ENCODE results near the gene MRPS27. TPM values are rescaled to one million over a fixed set of nuclear protein-coding genes. Genes with fewer than 3 reads are reported as not detected.

Gene MRPS27
- polyA plus RNA-seq (2012; ENCODE audit: insufficient read length, low read depth) = 32.7 TPM

DNA sequence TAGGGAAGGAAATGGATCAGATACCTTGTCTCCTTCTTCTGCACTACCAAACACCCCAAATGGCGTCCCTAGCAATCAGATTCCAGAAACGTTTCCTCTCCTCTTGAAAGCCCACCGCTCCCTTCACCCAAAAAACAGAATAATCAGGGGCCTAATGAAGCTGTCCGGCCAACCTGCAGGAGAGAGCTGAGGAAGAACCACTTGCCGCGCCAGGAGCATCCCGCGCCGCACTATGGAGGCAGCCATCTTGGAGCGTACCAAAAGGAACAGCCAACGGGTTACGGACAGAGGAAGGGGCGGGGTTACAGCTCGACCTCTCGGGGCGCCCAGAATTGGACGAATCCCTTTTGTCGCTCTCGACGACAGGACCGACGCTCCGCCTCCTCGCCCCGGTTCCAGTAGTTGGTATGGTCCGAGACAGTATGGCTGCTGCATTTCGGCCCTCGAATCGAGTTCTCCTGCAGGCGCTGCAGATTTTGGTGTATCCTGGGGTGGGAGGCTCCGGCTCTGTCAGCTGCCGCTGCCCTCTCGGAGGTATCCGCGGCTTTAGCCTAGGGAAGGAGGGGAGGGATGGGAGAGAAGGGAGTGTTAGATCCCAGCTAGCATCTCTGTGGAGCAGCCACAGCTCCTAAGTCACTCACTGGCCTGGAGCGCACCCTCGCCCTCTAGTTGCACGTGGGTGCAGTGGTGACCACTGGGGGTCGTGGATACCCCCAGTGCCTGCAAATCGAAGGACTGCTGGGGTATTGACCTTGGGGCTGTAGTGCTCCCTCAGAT is at the start of gene MRPS27, which contains the start of gene PTCD2:
Gene MRPS27 (minus strand): TSS at position 265 of the 777 bp plus-strand sequence. CDS start 19 bp downstream, at position 246.
Gene PTCD2 (plus strand): TSS at position 398 of the 777 bp plus-strand sequence. CDS start 10 bp downstream, at position 408.
- TF ChIP-seq SIN3A (IDR thresholded peaks at IDR 0.05; ENCODE audit: borderline replicate concordance, insufficient read depth, low read length) = peak; percentile 23; the same call in 1 of the 2 replicates
- peak; percentile 44 for TF ChIP-seq FOXP2 (optimal IDR thresholded peaks at IDR 0.05; ENCODE audit: borderline replicate concordance, extremely low read depth, extremely low read length, insufficient read depth)
- TF ChIP-seq, protein P1, sequence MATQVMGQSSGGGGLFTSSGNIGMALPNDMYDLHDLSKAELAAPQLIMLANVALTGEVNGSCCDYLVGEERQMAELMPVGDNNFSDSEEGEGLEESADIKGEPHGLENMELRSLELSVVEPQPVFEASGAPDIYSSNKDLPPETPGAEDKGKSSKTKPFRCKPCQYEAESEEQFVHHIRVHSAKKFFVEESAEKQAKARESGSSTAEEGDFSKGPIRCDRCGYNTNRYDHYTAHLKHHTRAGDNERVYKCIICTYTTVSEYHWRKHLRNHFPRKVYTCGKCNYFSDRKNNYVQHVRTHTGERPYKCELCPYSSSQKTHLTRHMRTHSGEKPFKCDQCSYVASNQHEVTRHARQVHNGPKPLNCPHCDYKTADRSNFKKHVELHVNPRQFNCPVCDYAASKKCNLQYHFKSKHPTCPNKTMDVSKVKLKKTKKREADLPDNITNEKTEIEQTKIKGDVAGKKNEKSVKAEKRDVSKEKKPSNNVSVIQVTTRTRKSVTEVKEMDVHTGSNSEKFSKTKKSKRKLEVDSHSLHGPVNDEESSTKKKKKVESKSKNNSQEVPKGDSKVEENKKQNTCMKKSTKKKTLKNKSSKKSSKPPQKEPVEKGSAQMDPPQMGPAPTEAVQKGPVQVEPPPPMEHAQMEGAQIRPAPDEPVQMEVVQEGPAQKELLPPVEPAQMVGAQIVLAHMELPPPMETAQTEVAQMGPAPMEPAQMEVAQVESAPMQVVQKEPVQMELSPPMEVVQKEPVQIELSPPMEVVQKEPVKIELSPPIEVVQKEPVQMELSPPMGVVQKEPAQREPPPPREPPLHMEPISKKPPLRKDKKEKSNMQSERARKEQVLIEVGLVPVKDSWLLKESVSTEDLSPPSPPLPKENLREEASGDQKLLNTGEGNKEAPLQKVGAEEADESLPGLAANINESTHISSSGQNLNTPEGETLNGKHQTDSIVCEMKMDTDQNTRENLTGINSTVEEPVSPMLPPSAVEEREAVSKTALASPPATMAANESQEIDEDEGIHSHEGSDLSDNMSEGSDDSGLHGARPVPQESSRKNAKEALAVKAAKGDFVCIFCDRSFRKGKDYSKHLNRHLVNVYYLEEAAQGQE (IDR thresholded peaks at IDR 0.05; ENCODE audit: insufficient read depth in 1 of 2, low read depth in 2 of 2, low read length in 2 of 2) = peak in 1 of 2 experiments; percentile 59; a peak in 1 of 4 replicates
- TF ChIP-seq POLR2AphosphoS5 (IDR thresholded peaks at IDR 0.05; ENCODE audit: low read depth, low read length) = peak; percentile 93
- no peak; the same call in none of the 2 replicates for TF ChIP-seq TAF1 (IDR thresholded peaks at IDR 0.05; ENCODE audit: borderline replicate concordance, insufficient read depth, low read length)

DNA sequence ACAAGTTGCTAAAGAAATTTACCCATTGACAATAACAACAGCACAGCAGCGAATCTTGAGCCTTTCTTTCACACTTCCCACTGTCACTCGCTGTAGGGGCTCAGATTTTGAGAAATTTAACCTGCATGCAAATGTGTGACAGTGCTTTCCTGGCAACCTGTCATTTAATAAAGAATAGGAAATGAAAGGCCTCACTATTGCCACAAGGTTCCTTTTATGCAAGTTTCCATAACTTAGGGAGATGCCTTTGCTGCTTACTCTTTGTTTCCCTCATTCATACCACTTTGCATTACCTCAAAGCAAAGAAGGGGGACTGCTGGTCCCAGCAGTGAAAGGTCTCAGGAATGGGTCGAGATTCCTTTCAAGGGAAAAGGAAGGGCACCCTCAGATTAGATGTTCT is 49.7 kb upstream of the MRPS27 start:
- TF ChIP-seq TAF1 (IDR thresholded peaks at IDR 0.05; ENCODE audit: borderline replicate concordance, insufficient read depth, low read length) (no peak), SIN3A (IDR thresholded peaks at IDR 0.05; ENCODE audit: borderline replicate concordance, insufficient read depth, low read length) (no peak), POLR2AphosphoS5 (IDR thresholded peaks at IDR 0.05; ENCODE audit: low read depth, low read length) (no peak), FOXP2 (optimal IDR thresholded peaks at IDR 0.05; ENCODE audit: borderline replicate concordance, extremely low read depth, extremely low read length, insufficient read depth) (no peak)
- TF ChIP-seq, protein P1 (IDR thresholded peaks at IDR 0.05; ENCODE audit: insufficient read depth in 1 of 2, low read depth in 2 of 2, low read length in 2 of 2) = no peak

DNA sequence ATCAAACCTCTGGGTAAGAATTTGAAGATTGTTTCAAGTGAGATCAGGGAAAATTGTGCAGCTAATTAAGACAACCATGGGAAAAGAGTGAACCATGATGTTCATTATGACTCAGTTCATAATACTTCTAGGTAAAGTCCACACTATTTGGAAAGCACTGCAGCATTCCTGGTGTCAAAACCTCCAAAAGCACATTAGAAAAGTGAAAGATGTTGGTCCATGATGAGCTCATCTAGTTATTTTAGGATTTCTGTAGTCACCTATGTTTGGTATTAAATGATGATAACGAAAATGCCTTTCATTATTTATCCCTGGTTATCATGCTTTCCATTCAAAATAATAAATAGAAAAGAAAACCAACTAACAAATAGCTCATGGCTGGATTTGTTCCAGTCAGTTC is 49.3 kb upstream of the MRPS27 start:
- TF ChIP-seq, protein P1 (IDR thresholded peaks at IDR 0.05; ENCODE audit: insufficient read depth in 1 of 2, low read depth in 2 of 2, low read length in 2 of 2) = no peak
- TF ChIP-seq FOXP2 (optimal IDR thresholded peaks at IDR 0.05; ENCODE audit: borderline replicate concordance, extremely low read depth, extremely low read length, insufficient read depth) (no peak), SIN3A (IDR thresholded peaks at IDR 0.05; ENCODE audit: borderline replicate concordance, insufficient read depth, low read length) (no peak), POLR2AphosphoS5 (IDR thresholded peaks at IDR 0.05; ENCODE audit: low read depth, low read length) (no peak), TAF1 (IDR thresholded peaks at IDR 0.05; ENCODE audit: borderline replicate concordance, insufficient read depth, low read length) (no peak)

DNA sequence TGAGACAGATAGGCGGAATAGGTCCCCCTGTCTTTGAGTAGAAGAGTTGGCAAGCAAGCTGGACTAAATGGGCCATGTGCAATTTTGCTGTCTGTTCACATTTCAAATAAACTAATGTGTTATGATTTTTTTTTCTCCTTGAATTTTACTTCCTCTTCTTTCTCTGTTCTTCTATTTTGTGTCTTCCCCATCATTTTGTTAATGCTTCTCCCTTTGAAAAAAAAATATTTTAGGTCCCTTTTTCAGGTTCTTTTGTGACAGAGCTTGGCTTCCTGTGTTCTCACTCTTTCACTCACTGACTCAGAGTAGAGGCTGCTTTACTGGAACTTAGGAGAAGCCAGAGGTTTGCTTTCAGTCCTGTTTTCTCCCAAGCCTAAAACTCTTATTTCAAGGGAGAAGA is 48.2 kb upstream of the MRPS27 start:
- TF ChIP-seq POLR2AphosphoS5 (IDR thresholded peaks at IDR 0.05; ENCODE audit: low read depth, low read length) (no peak), FOXP2 (optimal IDR thresholded peaks at IDR 0.05; ENCODE audit: borderline replicate concordance, extremely low read depth, extremely low read length, insufficient read depth) (no peak), TAF1 (IDR thresholded peaks at IDR 0.05; ENCODE audit: borderline replicate concordance, insufficient read depth, low read length) (no peak), SIN3A (IDR thresholded peaks at IDR 0.05; ENCODE audit: borderline replicate concordance, insufficient read depth, low read length) (no peak)
- TF ChIP-seq, protein P1 (IDR thresholded peaks at IDR 0.05; ENCODE audit: insufficient read depth in 1 of 2, low read depth in 2 of 2, low read length in 2 of 2) = no peak
